Tibial nerve (tissue), 4 donors: ENCODE data around the gene DNAJC4. TPM values are rescaled to one million over a fixed set of nuclear protein-coding genes. Genes with fewer than 3 reads are reported as not detected.
A peak's percentile ranks its signal among the peaks of the same experiment; 100 is the strongest.

Experiments used
- DNase-seq, 2 donors: peaks; one replicate each; pipeline ENCODE4 v3.0.0-alpha.2; 2019; ENCODE audit warnings: low spot score in 2 of 2
- H3K27ac ChIP-seq, 4 donors: fragments of 200-600 bp; sonication (generic) in 3 of 4; one replicate each; pipeline ENCODE4 v1.5.1; 2017 to 2019; ENCODE audit warnings: mild to moderate bottlenecking in 1 of 4
- H3K27me3 ChIP-seq, 2 donors: fragments of 200-600 bp; sonication (generic) in 1 of 2; one replicate each; pipeline versions ENCODE4 v1.5.1 to v1.6.0; 2017 to 2019
- H3K36me3 ChIP-seq, 3 donors: fragments of 200-600 bp; sonication (generic); one replicate each; pipeline ENCODE4 v1.5.1; 2018 to 2019
- H3K4me1 ChIP-seq, 4 donors: fragments of 200-600 bp; sonication (generic) in 3 of 4; one replicate each; pipeline ENCODE4 v1.5.1; 2017 to 2019
- H3K4me3 ChIP-seq, 4 donors: fragments of 200-600 bp; sonication (generic) in 3 of 4; one replicate each; pipeline ENCODE4 v1.5.1; 2017 to 2019; ENCODE audit warnings: mild to moderate bottlenecking in 1 of 4, moderate library complexity in 1 of 4
- H3K9me3 ChIP-seq, 4 donors: fragments of 200-600 bp; sonication (generic) in 3 of 4; one replicate each; pipeline ENCODE4 v1.5.1; 2017 to 2019
- EP300 ChIP-seq, 2 donors: sonication (generic); formaldehyde crosslinking; IDR thresholded peaks; one replicate each; pipeline ENCODE4 v1.6.1; 2017; ENCODE audit warnings: antibody characterized with exemption in 2 of 2, mild to moderate bottlenecking in 1 of 2
- POLR2A ChIP-seq, 2 donors: fragments of 450-650 bp; IDR thresholded peaks; one replicate each; pipeline ENCODE4 v1.6.1; 2017; ENCODE audit warnings: antibody characterized with exemption in 2 of 2, mild to moderate bottlenecking in 2 of 2, moderate library complexity in 2 of 2
- whole genome bisulfite sequencing, 2 donors: methylation state at CpG; one replicate each; pipeline ENCODE4 v1.1.5; 2018; 5-methylcytosine and 5-hydroxymethylcytosine counted together
- total RNA-seq, 4 donors: library from RNA; depleted of rRNA; stranded (reverse); fragments of >200 nt; gene quantifications; one replicate each; pipeline ENCODE4 v1.1.0, GENCODE V29; 2016
- TF ChIP-seq, protein P1 (sequence below), 5 experiments: fragments of 200-600 bp in 3 of 5; fragments of 450-650 bp in 2 of 5; sonication (generic) in 3 of 5; IDR thresholded peaks; one replicate each; pipeline ENCODE4 v1.5.1; 2016 to 2019; ENCODE audit warnings: antibody characterized with exemption in 5 of 5, mild to moderate bottlenecking in 3 of 5, moderate library complexity in 2 of 5

The DNAJC4 gene
- total RNA-seq, 4 donors from 2014 or later = 20.1 to 42.0 (median 25.8) TPM

DNA sequence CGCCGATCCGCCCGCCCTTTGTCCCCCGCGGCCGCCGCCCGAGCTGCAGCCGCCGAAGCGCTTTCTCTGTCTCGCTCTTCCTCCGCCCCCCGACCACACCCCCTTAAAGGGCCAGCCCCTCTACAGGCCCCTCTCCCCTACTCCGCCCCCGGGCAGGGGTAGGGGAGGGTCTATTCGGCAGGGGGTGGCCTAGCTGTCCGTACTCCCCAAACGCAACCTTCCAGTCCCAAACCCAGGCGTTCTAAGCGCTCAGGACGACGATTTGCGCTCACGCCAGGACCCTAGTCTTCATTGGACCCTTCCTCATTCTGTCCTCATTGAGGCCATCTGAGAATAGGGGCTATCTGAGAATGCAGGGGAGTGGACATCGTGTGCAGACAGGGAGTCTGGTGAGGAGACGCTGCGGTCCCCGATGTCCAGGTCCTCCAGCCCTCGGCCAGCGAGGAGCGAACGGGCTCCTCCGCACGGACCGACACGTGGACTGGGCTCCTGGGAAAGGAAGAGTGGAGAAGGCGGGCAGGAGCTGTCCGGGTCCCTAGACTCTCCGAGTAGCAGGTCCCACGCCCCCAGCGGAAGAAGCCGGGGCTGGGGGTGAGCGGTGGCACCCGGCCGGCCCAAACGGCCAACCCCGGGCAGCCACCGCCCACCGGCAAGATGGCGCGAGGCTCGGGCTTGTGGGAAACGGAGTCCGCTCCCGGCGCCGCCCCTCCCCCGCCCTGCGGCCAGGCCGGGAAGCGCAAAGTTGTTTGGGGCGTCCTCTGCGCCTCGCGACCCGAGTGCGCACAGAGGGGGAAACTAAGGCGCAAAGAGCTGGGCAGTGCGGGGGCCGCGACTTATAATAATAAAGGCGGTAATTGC, 16.8 kb downstream of the DNAJC4 start, which contains the start of gene PPP1R14B:
Gene PPP1R14B (minus strand): TSS at position 73 of the 858 bp plus-strand sequence. CDS start 270 bp downstream, outside the sequence.
- Histone ChIP-seq H3K4me1 (peaks cover 0 to 82% (median 35%) of the 10 kb centered on the region in 4 donors), H3K9me3 (no peaks in the 10 kb centered on the region), H3K4me3 (peak within 1 kb of the TSS; percentile 55 to 80 (median 74)), H3K27me3 (no peaks in the 10 kb centered on the region), H3K36me3 (peaks cover 0 to 18% (median 0%) of the 10 kb centered on the region in 3 donors), H3K27ac (peak within 1 kb of the TSS; percentile 70 to 92 (median 88))
- peak; percentile 77 for DNase-seq
- WGBS, 2 donors = 1% methylated on average over 39 to 45 of the region's 74 CpGs
- TF ChIP-seq EP300 (IDR thresholded peaks at IDR 0.05) = peak; percentile 39 to 62
- TF ChIP-seq, protein P1, sequence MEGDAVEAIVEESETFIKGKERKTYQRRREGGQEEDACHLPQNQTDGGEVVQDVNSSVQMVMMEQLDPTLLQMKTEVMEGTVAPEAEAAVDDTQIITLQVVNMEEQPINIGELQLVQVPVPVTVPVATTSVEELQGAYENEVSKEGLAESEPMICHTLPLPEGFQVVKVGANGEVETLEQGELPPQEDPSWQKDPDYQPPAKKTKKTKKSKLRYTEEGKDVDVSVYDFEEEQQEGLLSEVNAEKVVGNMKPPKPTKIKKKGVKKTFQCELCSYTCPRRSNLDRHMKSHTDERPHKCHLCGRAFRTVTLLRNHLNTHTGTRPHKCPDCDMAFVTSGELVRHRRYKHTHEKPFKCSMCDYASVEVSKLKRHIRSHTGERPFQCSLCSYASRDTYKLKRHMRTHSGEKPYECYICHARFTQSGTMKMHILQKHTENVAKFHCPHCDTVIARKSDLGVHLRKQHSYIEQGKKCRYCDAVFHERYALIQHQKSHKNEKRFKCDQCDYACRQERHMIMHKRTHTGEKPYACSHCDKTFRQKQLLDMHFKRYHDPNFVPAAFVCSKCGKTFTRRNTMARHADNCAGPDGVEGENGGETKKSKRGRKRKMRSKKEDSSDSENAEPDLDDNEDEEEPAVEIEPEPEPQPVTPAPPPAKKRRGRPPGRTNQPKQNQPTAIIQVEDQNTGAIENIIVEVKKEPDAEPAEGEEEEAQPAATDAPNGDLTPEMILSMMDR (IDR thresholded peaks at IDR 0.05) = peak in 3 of 5 experiments; percentile 10 to 64 (median 38)
- TF ChIP-seq POLR2A (IDR thresholded peaks at IDR 0.05) = peak in 1 of 2 donors; percentile 29

DNA sequence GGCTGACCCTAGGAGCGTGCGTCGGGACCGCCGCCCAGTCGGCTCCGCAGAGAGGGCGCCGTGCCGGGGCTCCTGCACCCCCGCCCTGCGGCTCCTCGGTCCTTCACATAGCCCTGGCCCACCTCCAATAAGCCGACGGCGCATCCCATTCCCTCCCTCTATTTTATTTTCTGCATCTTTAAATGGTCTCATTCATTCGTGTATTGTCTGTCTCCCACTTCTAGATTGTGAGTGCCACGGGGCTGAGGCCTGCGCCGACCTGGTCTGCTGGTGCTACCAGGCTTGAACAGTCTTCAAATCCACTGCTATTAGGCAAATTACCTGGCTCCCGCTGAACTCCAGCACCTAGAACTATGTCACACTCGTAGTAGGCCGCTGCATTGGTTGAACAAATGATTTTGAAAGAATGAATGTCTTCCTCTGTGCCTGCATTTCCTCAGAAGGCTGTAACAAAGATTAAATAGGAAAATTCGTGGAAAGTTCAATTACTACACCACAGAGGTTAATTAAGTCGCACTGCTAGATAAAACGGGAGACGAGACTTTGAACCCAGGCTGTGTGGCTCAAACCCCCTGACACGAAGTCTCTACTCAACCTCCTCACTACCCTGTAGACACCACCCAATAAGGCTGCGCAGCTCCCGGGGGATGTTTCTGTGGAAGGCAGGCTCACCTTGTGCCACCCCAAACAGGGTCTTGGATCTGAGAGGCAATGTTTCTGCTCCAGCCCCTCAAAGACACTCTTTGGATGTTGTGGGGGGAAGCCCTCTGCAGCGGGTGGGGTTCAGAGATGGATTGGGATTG, 17.6 kb downstream of the DNAJC4 start:
- no peaks in the 10 kb centered on the region for H3K27me3 ChIP-seq
- 34 to 40% methylated on average over 30 to 31 of the region's 31 CpGs for WGBS, 2 donors
- DNase-seq = no peak
- TF ChIP-seq, protein P1 (IDR thresholded peaks at IDR 0.05) = no peak
- TF ChIP-seq EP300 (IDR thresholded peaks at IDR 0.05) (no peak), POLR2A (IDR thresholded peaks at IDR 0.05) (no peak)
- no peaks in the 10 kb centered on the region for H3K9me3 ChIP-seq
- H3K4me3 ChIP-seq = peak overlapping the region; percentile 55 to 80 (median 74)
- H3K27ac ChIP-seq = peak overlapping the region; percentile 70 to 92 (median 86)
- peaks cover 0 to 16% (median 0%) of the 10 kb centered on the region in 3 donors for H3K36me3 ChIP-seq
- H3K4me1 ChIP-seq = peaks cover 0 to 82% (median 36%) of the 10 kb centered on the region in 4 donors

DNA sequence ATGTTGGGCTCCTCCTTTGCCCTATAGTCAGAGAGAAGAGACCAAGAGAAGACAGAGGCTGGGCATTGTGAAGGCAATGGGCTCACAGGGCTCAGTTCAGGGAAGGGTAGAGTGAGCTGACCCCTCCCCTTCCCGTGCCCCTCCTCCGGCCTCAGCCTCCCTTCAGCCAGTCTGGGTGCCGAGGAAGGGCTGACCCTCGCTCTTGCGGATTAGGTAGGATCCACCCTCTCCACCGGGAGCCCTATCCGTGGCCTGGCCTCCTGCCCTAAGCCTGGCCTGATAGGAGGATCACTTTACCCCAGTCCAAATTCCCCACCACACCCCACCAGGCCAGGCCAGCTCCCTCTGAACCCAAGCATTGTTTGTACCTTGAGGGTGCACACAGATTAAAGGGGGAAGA, 18.2 kb downstream of the DNAJC4 start:
- Histone ChIP-seq H3K4me3 (no peak overlapping the region), H3K9me3 (no peaks in the 10 kb centered on the region), H3K27me3 (no peaks in the 10 kb centered on the region), H3K36me3 (peaks cover 0 to 9% (median 0%) of the 10 kb centered on the region in 3 donors), H3K4me1 (peaks cover 0 to 82% (median 37%) of the 10 kb centered on the region in 4 donors), H3K27ac (no peak overlapping the region)
- 65 to 80% methylated on average over 7 of the region's 7 CpGs for WGBS, 2 donors
- no peak for DNase-seq
- TF ChIP-seq, protein P1 (IDR thresholded peaks at IDR 0.05) = no peak
- TF ChIP-seq POLR2A (IDR thresholded peaks at IDR 0.05) = no peak
- no peak for TF ChIP-seq EP300 (IDR thresholded peaks at IDR 0.05)

DNA sequence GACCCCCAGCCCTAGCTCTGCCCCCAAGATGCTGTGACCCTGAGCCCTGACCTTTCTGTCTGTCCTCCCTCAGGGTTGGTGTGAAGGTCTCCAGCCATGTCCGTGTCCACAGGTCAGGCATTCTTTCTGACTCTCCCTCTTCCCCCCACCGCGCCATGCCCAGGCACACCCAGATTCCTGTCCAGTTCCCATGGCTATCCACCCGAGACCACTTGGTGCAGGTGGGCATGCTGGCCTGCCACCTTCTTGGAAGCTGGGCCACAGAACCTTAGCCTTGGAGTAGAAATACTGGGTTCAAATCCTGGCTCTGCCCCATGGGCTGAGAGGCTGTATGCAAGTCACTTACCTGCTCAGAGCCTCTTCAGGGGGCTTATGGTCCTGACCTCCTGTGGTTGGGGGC, 18.7 kb downstream of the DNAJC4 start:
- Histone ChIP-seq H3K27me3 (no peaks in the 10 kb centered on the region), H3K27ac (no peak overlapping the region), H3K4me3 (no peak overlapping the region), H3K4me1 (peaks cover 0 to 83% (median 37%) of the 10 kb centered on the region in 4 donors), H3K36me3 (peaks cover 0 to 5% (median 0%) of the 10 kb centered on the region in 3 donors), H3K9me3 (no peaks in the 10 kb centered on the region)
- TF ChIP-seq EP300 (IDR thresholded peaks at IDR 0.05) = no peak
- TF ChIP-seq POLR2A (IDR thresholded peaks at IDR 0.05) = no peak
- TF ChIP-seq, protein P1 (IDR thresholded peaks at IDR 0.05) = no peak
- WGBS, 2 donors = 85 to 94% methylated on average over 3 to 4 of the region's 4 CpGs
- no peak for DNase-seq
